Brain pericyte (primary cell): Measurements from ENCODE around the gene PRELID3B.

Experiments
- DNase-seq: peaks from one replicate; pipeline ENCODE4 v3.0.0-alpha.2; 2012; ENCODE audit warnings: low read depth, low spot score

PRELID3B gene

DNA sequence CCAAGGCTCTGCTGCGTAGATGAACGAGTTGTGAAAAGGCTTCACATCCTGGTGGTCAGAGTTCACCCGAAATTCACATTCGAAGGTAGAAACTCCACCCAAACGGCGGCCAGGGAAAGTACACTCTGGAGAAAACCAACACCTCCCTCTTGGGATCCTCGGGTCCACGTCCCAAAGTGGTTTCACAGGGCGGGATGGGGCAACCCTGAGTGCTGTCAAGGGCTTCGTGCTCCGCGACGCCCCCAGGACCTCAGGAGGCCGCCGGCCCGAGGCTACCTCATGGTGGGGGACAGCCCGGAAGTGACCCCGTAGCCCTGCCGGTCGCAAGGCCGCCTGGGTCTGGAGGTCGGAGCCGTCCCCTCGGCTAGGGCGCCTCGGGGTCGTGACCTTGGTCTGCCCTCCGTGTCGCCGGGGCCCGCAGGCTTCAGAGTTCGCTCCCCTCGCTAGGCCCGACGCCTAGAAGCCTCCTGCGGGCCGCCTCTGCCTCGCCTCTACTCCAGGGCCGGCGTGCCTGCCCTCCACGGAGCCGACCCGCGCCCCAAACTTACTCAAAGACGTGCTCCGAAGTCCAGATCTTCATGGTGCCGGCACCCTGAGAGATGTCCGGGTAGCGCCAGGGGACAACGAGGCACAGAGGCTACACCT, at the start of gene PRELID3B:
TSS of gene PRELID3B (minus strand) at position 636 of the 645 bp plus-strand sequence. CDS start at position 580, 56 bp downstream.
- DNase-seq, result no peak

GRCh38 chr20:59087829-59088433, 45.3 kb upstream of the PRELID3B start:
- DNase-seq, result no peak

- no peak for DNase-seq
Measured at GRCh38 chr20:59086923-59087322, 44.3 kb upstream of the PRELID3B start.

DNA sequence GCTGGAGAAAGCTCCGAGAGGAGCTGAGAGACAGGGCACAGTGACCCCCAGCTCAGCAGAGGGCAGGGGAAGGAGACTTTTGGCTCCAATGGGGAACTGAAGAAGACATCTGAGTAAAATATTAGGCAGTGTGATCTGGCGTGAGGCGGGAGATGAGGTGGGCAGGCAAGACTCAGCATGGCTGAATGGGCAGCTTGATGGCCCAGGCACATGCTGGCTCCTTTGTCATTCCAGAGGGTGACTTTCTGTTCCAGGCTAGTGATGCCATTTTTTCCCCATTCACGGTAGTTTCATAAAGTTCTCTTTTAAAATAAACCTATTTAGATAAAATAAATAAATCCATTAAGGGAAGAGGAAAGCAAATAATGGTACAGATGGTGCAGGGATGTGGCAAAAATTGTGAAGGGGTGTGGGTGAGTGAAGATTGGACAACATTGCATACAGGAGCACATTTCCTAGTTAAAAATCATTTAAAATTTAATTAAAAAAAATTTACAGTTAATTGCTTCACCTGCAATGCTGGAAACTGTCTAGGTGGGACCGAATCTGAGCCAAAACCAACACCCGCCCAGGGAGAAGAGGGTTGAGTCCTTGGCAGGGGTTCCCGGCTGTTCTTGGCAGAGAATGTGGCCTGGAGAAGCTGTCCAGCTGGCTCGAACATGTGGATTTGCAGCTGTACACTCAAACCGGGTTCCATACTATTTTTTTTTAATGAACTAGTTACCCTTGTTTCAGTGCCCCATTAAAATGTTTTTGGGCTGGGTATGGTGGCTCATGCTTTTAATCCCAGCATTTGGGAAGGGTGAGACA, 41.7 kb upstream of the PRELID3B start:
- no peak for DNase-seq

- no peak for DNase-seq
Measured at GRCh38 chr20:59082981-59083380, 40.4 kb upstream of the PRELID3B start.

DNA sequence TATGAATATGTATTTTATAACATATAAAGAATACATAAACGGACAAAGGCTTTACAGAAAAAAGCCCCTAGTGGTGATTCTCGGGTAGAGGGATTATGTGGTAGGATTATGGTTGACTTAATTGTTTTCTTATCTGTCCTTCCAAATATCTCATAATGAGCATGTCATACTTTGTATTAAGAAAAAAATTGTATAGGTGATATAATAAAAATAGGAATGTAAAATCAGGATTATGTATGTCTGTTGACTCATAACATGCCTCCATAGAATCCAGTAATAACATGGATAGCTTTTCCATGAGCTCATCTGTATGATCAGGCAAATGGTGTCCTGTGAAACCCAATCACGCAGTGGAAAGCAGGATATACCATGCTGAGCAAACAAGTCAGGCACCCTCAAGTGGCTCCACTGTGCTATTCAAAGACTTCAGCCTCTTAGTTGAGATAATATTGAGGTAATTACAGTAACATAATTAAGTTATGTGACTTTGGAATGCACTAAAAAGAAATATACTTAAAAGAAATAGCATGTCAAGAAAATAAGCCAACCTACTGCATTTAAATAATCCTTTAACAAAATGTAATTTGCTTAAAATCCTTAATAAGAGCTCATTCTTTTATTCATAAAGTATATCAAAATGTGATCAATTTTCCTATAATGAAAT, 39.6 kb upstream of the PRELID3B start:
- no peak for DNase-seq

DNA sequence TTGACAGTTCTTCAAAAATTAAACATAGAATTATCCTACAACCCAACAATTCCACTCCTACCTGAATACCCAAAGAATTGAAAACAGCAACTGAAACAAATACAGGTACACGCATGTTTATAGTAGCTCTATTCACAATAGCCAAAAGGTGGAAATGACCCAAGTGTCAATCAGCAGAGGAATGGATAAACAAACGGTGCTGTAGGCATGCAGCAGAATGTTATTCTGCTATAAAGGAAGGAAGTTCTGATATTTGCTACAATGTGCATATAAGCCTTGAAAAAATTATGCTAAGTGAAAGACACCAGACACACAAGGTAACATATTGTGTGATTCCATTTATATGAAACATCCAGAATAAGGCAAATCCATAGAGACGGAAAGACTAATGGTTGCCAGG, 38.5 kb upstream of the PRELID3B start:
- no peak for DNase-seq

GRCh38 chr20:59078231-59078630, 35.6 kb upstream of the PRELID3B start:
- no peak for DNase-seq

DNA sequence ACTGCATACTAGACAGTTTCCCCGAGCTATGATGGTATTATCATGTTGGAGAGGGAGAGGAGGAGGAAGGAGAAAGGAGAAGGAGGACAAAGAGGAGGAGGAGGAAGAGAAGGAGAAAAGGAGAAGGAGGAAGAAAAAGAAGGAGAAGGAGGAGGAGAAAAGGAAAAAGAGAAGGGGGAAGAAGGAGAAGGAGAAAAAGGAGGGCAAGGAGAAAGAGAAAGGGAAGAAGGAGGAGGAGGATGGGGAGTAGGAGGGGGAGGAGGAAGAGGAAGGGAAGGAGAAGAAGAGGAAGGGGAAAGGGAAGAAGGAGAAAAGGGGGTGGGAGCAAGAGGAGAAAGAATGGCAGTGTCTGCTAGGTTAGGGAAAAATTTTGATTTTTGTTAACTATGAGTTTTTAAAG, 35.1 kb upstream of the PRELID3B start:
- DNase-seq, result no peak

DNA sequence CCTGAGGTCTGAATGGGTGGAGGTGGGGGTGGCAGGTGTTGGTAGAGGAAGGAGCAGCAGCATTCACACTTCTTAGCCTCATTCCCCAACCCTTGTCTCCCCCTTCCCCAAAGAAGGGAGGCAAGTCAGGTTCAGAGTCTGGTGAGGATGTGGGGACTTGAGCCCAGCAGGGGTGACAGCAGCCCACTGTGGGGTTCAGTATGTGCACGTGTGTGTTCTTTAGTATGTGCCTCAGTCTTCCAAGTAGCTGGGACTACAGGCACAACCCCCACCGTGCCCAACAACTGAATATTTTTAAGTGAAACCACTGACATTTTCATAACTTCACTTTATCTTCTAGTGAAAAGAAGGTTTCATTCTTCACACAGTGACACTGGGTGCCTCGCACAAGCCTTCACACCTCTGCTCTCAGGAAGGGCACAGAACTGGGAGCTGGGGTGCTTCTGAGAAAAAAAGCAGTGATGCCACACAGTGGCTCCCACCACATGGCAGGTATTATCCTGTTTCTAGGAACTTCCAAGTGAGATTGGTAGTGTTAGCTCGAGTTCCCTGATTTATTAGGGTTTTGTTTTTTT, 33.4 kb upstream of the PRELID3B start:
- no peak for DNase-seq

DNA sequence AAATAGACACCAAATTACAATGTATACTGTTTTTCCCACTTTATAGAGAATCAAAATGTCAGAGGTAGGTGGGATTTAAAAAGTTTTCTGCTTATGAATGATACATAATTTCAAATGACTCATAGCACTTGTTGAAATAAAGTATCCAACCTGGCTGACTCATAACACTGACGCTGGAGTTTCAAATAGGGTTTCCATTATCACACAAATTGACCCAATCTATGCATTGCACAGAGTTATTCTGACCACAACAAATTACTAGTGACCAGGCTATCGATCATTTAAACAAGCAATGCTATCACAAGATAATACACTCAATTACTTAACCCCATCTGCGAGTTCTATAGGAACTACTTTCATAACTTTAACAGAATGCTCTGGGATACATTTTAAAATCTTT, 31.9 kb upstream of the PRELID3B start:
- no peak for DNase-seq

- no peak for DNase-seq
Measured at GRCh38 chr20:59073582-59073981, 31.0 kb upstream of the PRELID3B start.

GRCh38 chr20:59071216-59071615, 28.6 kb upstream of the PRELID3B start:
- no peak for DNase-seq

- DNase-seq, result no peak
Measured at GRCh38 chr20:59069026-59069425, 26.4 kb upstream of the PRELID3B start.

DNA sequence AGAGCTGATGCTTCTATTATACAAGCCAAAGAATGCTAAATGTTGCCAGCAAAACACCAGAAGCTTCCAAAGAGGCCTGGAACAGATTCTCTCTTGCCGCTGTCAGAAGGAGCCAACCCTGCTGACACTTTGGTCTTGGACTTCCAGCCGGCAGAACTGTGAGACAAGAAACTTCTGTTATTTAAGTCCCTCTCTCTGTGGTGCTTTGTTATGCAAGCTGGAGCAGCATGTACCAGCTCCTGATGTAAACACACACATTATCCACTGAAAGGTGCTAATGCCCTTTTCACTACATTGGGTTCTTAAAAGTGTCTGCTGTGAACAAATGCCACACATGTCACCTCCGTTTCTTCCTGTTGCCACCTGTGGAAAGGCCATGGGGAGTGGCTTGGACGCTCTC, 25.9 kb upstream of the PRELID3B start:
- no peak for DNase-seq

GRCh38 chr20:59064214-59064722, 21.7 kb upstream of the PRELID3B start:
- DNase-seq, result no peak

GRCh38 chr20:59063358-59064213, 21.0 kb upstream of the PRELID3B start:
- no peak for DNase-seq

DNA sequence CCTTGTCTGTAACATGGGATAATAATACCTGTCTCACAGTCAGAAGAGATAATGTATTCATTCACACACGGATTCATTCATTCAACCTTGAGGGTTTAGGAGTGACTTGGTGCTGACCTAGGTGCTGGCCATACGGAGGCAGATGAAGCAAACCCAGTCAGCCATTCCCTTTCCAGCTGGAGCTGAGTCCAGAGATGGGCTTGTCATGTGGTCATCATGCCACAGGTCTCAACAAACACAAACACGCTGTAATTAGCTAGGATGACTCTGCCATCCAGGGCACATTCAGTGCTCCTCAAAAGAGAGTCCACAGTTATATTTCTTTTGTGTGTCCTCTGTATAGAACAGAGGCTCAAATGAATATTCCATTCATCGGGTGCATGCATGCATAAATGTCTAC, 19.5 kb upstream of the PRELID3B start:
- no peak for DNase-seq

DNA sequence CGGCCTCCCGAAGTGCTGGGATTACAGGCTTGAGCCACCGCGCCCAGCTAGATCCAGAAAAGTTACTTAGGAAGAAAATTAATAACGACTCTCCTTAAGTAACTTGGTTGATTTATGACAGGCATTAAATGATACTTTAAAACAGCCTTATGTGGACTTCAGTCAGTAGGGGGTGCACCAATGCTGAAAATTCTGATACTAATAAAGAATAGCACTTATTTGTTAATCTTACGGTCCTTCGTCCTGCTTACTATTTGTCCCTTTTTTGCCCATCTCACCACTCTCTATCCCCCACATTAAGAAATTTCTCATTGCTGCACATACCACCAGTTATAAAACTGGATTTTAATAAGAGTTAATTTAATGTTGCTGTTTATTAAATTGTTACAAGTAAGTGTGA, 12.7 kb upstream of the PRELID3B start:
- no peak for DNase-seq

GRCh38 chr20:59051666-59052185, 9.1 kb upstream of the PRELID3B start:
- DNase-seq, result no peak

- no peak for DNase-seq
Measured at GRCh38 chr20:59050437-59050836, 7.9 kb upstream of the PRELID3B start.
